Activated T-helper 17 cell treated with anti-CD3 and anti-CD28 coated beads, Interleukin-2, amount 50 U/mL, for 72 hours (primary cell): ENCODE data around the gene RPH3AL. TPM values are rescaled to one million over a fixed set of nuclear protein-coding genes. Genes with fewer than 3 reads are reported as not detected.

Experiments used
- ATAC-seq: fragments of 150-1000 bp; cut with Tn5 transposase; replicated peaks from 2 replicates; pipeline ENCODE4 v1.10.0; 2021; ENCODE audit warnings: mild to moderate bottlenecking, moderate library complexity
- H3K27ac Mint-ChIP-seq: one replicate; pipeline ENCODE4 v1.8.0; 2022; ENCODE audit warnings: mixed read lengths
- H3K27me3 Mint-ChIP-seq: one replicate; pipeline ENCODE4 v1.8.0; 2022; ENCODE audit warnings: mixed read lengths
- H3K36me3 Mint-ChIP-seq: one replicate; pipeline ENCODE4 v1.8.0; 2022; ENCODE audit warnings: low read depth, mild to moderate bottlenecking, mixed read lengths
- H3K4me1 Mint-ChIP-seq: one replicate; pipeline ENCODE4 v1.8.0; 2022; ENCODE audit warnings: mixed read lengths
- H3K4me3 Mint-ChIP-seq: one replicate; pipeline ENCODE4 v1.8.0; 2022; ENCODE audit warnings: mild to moderate bottlenecking, mixed read lengths
- H3K9me3 Mint-ChIP-seq: one replicate; pipeline ENCODE4 v1.8.0; 2022; ENCODE audit warnings: mixed read lengths
- total RNA-seq, 2 donors: library from RNA; stranded (reverse); gene quantifications; one replicate each; pipeline ENCODE4 v1.2.3, GENCODE V29; 2022

RPH3AL gene
- total RNA-seq, 2 donors from 2014 or later, result 1.9 to 2.5 TPM

DNA sequence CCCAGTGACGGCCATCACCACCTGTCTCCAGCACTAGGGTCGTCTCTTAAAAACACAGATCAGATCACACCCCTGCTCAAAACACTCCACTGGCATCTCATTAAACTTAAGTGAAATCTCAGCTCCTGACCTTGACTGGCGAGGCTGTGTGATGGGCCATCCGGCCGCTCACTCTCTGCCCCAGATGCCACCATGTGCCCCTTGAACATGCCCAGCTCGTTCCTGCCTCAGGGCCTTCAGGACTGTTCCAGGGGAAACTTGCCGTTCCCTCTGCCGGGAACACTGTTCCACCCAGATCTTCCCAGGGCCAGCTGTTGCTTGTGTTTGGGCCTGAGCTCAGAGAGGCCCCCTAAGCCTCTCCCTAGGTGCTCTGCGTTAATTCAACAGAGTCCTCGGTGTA lies 39.4 kb downstream of the RPH3AL start:
- H3K27me3 Mint-ChIP-seq, result no peaks in the 10 kb centered on the region
- ATAC-seq, result no peak
- no peak overlapping the region for H3K4me3 Mint-ChIP-seq
- H3K4me1 Mint-ChIP-seq, result no peaks in the 10 kb centered on the region
- no peak overlapping the region for H3K27ac Mint-ChIP-seq
- no peaks in the 10 kb centered on the region for H3K36me3 Mint-ChIP-seq
- no peaks in the 10 kb centered on the region for H3K9me3 Mint-ChIP-seq

DNA sequence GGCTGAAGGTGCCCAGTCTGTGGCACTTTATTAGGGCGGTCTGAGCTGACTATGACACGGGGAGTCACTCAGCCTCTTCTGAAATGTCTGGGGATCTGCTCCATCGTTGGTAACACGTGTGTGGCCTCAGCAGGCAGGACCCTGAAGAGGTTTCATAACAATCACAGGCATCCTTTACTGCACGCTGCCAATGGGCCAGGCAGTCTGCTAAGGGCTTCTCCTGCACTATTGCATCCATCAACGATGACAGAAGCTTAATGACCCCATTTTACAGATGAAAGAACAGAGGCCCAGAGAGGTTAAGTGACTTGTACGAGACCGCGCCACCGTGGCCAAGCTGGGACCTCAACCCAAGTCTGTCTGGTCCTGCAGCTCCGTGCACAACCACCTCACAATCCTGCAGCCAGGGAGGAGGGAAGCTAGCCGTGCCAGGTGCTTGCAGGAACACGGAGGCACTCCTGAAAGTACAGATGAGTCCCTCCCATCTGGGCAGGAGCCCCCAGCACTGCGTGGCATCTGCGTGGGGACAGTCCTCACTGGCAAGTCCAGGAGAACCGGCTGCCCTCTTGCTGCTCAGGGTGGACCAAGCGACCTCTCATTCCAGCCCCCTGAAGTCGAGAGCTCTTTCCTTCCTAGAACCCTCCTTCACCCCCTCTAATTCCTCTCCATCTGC lies 40.0 kb downstream of the RPH3AL start:
- no peaks in the 10 kb centered on the region for H3K36me3 Mint-ChIP-seq
- ATAC-seq, result no peak

DNA sequence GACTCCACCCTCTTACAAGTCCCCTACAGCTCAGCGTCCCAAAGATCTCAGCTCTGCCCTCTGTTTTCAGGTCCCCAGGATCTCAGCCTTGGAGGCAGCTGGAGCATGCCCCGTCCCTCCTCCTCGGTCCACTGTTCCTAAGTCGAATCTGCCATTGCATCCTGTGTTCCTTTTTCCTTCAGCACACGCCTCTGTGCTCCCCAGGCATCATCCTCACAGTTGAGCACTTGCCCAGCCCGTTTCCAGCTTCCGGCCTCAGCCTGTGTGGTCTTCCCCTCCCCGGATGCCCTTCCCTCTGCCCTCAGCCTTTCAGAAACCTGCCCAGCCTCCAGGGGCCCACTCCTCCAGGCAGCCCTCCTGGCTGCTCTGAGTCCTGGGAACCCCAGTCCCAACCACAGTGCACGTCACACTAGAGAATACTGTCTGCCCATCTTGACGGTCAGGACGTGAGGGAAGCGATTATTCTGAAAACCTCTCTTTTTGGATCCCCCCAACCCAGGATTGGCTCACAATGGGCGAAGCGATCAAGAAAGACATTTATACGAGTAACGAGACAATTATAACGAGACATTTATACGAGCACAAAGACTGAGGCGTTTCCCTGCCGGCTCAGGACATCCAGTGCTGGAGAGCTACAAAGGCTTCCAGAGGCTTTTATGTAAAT lies 41.4 kb downstream of the RPH3AL start:
- no peak for ATAC-seq

More for the DNA sequence above, 40.0 kb downstream of the RPH3AL start:
- Mint-ChIP-seq H3K27ac (no peak overlapping the region), H3K27me3 (no peaks in the 10 kb centered on the region), H3K4me1 (no peaks in the 10 kb centered on the region), H3K9me3 (no peaks in the 10 kb centered on the region), H3K4me3 (no peak overlapping the region)

DNA sequence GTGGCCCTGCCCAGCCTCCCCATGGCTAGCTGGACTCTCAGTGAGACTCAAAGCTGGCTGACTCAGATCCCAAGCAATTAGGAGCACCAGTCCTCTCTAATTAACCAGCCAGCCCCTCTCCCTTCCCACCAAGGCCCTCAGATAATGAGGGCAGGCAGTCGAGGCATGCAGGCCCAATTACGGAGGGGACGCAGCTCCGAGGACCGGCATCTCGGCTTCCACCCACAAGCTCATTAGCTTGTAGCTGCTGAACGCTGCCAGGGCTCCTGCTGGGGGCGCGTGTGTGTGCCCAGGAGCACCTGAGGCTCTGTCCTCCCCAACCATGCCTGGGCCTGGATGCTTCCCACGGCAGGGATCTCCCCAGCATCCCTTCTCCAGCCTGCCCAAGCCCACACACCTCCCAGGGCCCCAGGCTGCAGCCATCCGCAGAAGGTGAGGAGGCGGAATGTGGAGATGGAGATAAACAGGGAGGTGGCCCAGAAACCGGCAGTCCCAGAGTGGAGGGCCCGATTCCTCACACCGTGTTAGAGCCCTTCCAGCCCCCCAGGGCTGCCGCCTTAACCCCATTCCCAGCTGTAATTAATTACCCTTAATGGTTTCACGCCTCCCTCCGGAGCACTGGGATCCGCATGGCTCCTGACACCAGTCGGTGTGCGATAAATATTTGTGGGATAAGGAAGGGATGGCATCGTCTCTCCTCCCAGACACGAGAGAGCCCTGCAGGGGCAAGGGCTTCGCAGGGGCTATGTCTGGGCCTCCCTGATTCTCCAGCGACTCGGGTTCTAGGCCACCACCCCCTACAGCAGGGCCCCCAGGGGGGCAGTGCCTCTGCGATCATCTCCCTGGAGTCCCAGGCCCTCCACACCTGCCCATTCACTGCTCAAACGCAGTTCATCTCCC lies 42.2 kb downstream of the RPH3AL start:
- Mint-ChIP-seq H3K36me3 (no peaks in the 10 kb centered on the region), H3K9me3 (no peaks in the 10 kb centered on the region), H3K27me3 (no peaks in the 10 kb centered on the region), H3K4me1 (no peaks in the 10 kb centered on the region), H3K27ac (no peak overlapping the region), H3K4me3 (no peak overlapping the region)
- ATAC-seq, result no peak

More for the DNA sequence above, 41.4 kb downstream of the RPH3AL start:
- no peaks in the 10 kb centered on the region for H3K36me3 Mint-ChIP-seq
- no peaks in the 10 kb centered on the region for H3K27me3 Mint-ChIP-seq
- no peaks in the 10 kb centered on the region for H3K9me3 Mint-ChIP-seq
- H3K4me1 Mint-ChIP-seq, result no peaks in the 10 kb centered on the region
- no peak overlapping the region for H3K4me3 Mint-ChIP-seq
- no peak overlapping the region for H3K27ac Mint-ChIP-seq

DNA sequence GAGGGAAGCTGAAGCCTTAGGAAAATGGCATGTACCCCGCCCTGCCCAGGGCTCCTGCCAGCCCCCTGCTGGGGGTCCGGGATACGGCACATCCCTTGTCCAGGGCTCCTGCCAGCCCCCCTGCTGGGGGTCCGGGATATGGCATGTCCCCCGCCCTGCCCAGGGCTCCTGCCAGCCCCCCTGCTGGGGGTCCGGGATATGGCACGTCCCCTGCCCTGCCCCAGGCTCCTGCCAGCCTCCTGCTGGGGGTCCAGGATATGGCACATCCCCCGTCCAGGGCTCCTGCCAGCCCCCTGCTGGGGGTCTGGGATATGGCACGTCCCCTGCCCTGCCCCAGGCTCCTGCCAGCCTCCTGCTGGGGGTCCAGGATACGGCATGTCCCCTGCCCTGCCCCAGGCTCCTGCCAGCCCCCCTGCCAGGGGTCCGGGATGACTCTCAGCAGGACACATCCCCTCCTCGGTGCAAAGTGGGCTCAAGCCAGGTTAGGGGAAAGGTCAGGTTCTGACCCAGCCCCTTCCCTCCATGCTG lies 43.2 kb downstream of the RPH3AL start:
- Mint-ChIP-seq H3K9me3 (no peaks in the 10 kb centered on the region), H3K27ac (no peak overlapping the region), H3K4me3 (no peak overlapping the region), H3K27me3 (no peaks in the 10 kb centered on the region), H3K36me3 (no peaks in the 10 kb centered on the region), H3K4me1 (no peaks in the 10 kb centered on the region)
- peak; percentile 19 for ATAC-seq

DNA sequence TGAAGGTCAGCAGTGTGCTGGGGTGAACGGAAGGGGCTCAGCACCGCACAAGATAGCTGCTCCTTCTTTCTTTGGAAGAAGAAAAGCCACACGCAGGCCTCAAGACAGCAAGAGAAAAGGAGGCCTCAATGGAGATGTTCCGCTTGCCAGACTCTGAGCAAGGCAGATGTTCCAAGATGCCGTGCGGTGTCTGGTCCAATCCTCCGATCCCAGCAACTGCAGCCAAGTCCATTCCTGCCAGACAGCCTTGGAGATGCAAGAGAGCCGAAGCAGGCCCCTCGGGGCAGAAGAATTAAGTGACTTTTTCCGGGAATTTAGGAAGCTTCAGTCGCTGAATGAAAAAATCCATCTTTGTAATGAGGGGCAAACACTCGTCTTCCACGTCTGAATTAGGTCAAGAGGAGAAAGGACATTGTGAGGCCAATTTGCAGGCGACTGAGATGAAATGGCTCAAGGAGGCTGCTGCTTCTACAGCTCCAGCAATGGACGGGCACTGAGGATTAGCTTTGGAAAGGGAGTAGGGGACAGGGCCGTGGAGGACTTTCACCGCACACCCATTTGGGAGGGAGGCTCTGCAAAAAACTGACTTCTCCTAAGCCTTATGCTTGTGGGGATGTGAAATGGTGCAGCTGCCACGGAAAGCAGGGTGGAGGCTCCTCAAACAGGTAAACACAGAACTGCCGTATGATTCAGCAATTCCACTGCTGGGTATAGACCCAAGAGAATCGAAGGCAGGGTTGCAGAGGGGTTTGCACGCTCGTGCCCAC lies 44.7 kb downstream of the RPH3AL start:
- no peak for ATAC-seq
- Mint-ChIP-seq H3K4me3 (no peak overlapping the region), H3K27me3 (peaks cover 3% of the 10 kb centered on the region), H3K36me3 (no peaks in the 10 kb centered on the region), H3K4me1 (no peaks in the 10 kb centered on the region), H3K9me3 (no peaks in the 10 kb centered on the region), H3K27ac (no peak overlapping the region)

DNA sequence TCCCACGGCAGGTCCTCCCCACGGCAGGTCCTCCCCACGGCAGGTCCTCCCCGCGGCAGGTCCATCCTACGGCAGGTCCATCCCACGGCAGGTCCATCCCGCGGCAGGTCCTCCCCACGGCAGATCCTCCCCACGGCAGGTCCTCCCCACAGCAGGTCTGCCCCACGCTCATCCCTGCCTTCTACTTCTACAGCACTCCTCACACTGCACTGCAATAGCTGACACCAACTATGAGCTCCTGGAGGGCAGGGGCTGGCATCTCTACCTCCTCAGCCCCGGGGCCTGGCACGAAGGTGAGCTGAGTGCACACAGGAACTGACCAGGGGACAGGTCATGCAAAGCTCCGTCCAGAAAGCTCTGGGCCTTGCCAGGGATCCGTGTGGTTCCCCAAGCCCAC lies 45.3 kb downstream of the RPH3AL start:
- Mint-ChIP-seq H3K9me3 (no peaks in the 10 kb centered on the region), H3K27me3 (peaks cover 7% of the 10 kb centered on the region), H3K4me3 (no peak overlapping the region), H3K4me1 (no peaks in the 10 kb centered on the region), H3K27ac (no peak overlapping the region), H3K36me3 (no peaks in the 10 kb centered on the region)
- ATAC-seq, result no peak

DNA sequence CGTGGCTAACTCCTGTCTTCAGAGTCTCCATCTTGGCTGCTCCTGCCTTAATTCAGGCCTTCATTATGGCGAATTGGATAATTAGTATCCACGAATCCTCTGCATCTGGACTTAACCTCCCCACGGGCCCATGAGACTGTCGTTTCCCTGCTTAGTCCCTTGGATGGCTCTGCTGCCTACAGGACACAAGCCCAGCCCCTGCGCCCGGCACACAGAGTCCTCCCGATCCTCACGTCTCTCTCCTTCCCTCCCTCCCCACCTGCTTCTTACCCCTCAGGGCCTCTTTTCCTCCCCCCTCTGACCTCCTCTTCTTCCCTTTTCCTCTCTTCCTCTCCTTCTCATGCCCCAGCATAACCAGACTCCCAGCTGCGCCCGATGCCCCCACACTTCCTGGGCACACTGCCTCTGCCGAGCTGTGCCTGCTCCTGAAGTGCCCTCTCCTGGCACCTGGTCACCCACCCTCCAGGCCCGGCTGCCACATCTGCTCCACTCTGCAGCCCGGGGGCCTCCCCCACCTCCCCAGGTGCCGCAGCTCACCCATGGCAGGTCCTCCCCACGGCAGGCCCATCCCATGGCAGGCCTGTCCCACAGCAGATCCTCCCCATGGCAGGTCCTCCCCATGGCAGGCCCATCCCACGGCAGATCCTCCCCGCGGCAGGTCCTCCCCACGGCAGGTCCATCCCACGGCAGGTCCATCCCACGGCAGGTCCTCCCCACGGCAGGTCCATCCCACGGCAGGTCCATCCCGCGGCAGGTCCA lies 45.9 kb downstream of the RPH3AL start:
- Mint-ChIP-seq H3K27me3 (peaks cover 7% of the 10 kb centered on the region), H3K36me3 (no peaks in the 10 kb centered on the region), H3K4me1 (no peaks in the 10 kb centered on the region), H3K4me3 (no peak overlapping the region), H3K9me3 (no peaks in the 10 kb centered on the region), H3K27ac (no peak overlapping the region)
- ATAC-seq, result no peak

DNA sequence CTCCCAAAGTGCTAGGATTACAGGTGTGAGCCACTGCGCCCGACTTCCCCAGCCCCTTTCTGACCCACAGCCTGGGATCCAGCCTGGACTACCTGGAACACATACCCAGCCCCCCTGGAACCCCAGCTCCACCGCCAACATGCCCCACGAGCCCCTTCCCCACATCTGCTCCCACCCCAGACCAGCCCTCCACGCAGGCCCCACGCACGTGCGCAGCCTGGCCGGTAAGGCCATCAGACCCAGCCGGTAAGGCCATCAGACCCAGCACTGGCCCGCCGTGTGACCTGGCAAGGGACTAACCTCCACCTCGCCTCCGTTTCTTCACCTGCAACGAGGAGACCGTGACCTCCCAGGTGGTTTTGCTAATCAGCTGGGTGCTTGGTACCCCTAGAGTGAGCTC lies 46.5 kb downstream of the RPH3AL start:
- no peak overlapping the region for H3K4me3 Mint-ChIP-seq
- H3K36me3 Mint-ChIP-seq, result no peaks in the 10 kb centered on the region
- H3K27me3 Mint-ChIP-seq, result peaks cover 7% of the 10 kb centered on the region
- H3K27ac Mint-ChIP-seq, result no peak overlapping the region
- ATAC-seq, result no peak
- no peaks in the 10 kb centered on the region for H3K4me1 Mint-ChIP-seq
- no peaks in the 10 kb centered on the region for H3K9me3 Mint-ChIP-seq

DNA sequence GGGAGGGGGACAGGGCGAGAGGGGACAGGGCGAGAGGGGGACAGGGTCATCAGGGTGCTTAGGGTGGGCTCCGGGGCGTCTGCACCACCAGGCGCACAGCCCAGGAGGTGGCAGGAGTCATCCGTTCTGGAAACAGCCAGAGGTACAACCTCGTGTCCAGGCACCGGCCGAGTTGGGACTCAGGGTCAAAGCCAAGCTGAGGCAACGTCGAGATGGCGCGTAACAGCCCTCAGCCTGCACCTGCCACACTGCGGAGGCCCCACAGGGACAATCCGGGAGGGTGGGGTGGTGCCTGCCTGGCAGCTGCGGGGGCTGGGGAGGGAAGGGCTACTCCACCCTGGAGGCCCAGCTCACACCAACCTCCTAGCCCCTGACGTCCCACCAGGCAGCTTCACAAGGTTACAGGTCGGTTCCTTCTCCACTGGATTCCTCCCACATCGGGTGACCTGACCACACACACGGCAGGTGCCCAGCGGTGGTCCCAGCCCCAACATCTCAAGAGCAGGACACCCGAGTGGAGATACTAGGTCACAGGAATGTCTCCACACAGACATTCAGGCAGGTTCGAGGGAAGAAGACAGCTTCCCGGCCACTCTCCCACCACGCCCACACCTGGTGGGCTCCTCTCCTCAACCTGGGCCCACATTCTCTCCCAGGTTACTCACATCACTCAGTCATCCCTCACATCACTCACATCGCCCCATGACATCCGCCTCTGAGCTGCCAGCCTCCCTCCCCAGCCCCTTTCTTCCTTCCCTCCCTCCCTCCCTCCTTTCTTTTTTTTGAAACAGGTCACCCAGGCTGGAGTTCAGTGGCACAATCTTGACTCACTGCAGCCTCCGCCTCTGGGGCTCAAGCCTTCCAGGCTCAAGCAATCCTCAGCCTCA lies 47.3 kb downstream of the RPH3AL start:
- Mint-ChIP-seq H3K36me3 (no peaks in the 10 kb centered on the region), H3K9me3 (no peaks in the 10 kb centered on the region), H3K27ac (no peak overlapping the region), H3K4me3 (no peak overlapping the region), H3K4me1 (no peaks in the 10 kb centered on the region), H3K27me3 (peaks cover 7% of the 10 kb centered on the region)
- no peak for ATAC-seq

DNA sequence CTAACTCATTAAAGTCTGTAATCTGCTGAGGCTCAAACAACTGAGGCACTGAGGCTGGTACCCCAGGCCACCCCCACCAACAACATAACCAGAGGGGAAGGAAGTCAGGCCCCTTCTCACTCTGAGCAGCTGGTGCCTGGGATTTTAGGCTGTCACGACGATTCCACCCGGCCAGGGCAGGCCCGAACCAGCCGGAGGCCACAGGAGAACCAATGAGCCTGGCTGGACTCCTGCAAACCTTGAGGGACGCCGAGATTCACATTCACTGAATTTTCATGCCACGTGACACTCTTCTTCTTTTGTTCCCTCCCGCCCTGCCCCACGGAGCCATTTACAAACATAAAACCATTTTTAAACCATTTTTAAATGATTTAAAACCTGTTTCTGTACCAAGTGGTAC lies 48.1 kb downstream of the RPH3AL start:
- Mint-ChIP-seq H3K4me1 (no peaks in the 10 kb centered on the region), H3K27me3 (peaks cover 7% of the 10 kb centered on the region), H3K9me3 (no peaks in the 10 kb centered on the region), H3K4me3 (no peak overlapping the region), H3K27ac (no peak overlapping the region), H3K36me3 (no peaks in the 10 kb centered on the region)
- ATAC-seq, result no peak

DNA sequence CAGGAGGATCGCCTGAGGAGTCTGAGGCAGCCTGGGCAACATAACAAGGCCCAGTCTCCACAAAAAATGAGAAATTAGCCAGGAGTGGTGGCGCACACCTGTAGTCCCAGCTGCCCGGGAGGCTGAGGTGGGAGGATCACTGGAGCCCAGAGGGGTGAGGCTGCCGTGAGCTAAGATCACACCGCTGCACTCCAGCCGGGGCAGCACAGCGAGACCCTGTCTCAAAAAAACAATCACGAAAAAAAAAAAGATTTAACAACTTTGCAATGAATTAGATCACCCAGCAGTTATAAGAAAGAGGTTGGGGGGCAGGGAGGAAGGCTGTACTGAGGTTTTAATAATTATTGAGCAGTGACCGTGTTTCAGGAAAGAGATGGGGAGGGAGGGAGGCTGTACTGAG lies 49.4 kb downstream of the RPH3AL start:
- no peaks in the 10 kb centered on the region for H3K4me1 Mint-ChIP-seq
- no peaks in the 10 kb centered on the region for H3K9me3 Mint-ChIP-seq
- peaks cover 7% of the 10 kb centered on the region for H3K27me3 Mint-ChIP-seq
- no peak overlapping the region for H3K27ac Mint-ChIP-seq
- ATAC-seq, result no peak
- no peak overlapping the region for H3K4me3 Mint-ChIP-seq
- no peaks in the 10 kb centered on the region for H3K36me3 Mint-ChIP-seq

DNA sequence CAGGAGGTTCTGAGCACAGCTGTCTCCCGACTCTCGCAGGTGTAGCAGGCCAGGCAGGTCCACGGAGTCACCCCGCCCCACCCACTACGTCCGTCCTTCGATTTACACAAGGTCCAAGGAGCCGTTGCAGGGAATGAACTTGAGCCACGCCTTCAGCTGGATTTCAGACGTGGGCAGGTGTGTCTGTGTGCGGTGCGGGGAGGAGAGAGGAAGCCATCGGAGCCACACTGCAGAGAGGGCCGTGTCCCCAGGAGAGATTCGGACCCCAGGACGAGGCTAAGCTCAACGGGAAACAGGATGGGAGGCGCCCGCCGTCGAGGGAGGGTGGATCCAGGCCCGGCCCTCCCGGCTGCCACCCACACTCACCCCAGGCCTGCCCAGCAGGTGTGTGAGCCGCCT lies 50.3 kb downstream of the RPH3AL start:
- no peak for ATAC-seq
- Mint-ChIP-seq H3K4me3 (no peak overlapping the region), H3K27me3 (peaks cover 7% of the 10 kb centered on the region), H3K36me3 (no peaks in the 10 kb centered on the region), H3K4me1 (no peaks in the 10 kb centered on the region), H3K27ac (no peak overlapping the region), H3K9me3 (no peaks in the 10 kb centered on the region)
